Activated T-cell treated with anti-CD3 and anti-CD28 coated beads, Interleukin-2, amount 50 U/mL, for 72 hours (primary cell): ENCODE results near the gene LGSN. TPM values are rescaled to one million over a fixed set of nuclear protein-coding genes. Genes with fewer than 3 reads are reported as not detected.
"Not testable (repeated sequence)": the region's sequence is repeated elsewhere in the genome, so short reads cannot be mapped to it uniquely, and the experiment has no call there.

Source experiments
- ATAC-seq, 2 donors: fragments of 150-1000 bp; cut with Tn5 transposase; replicated peaks in 1 of 2; 2 replicates each; pipeline ENCODE4 v1.10.0; 2021; ENCODE audit warnings: moderate library complexity in 2 of 2, mild to moderate bottlenecking in 1 of 2
- DNase-seq, 2 donors: peaks; one replicate each; pipeline ENCODE4 v3.0.0; 2021 to 2022; ENCODE audit warnings: mixed read lengths in 1 of 2
- H3K27ac Mint-ChIP-seq: one replicate; pipeline ENCODE4 v1.8.0; 2022; ENCODE audit warnings: mild to moderate bottlenecking, moderate library complexity, mixed read lengths
- H3K27me3 Mint-ChIP-seq: one replicate; pipeline ENCODE4 v1.8.0; 2022; ENCODE audit warnings: low read depth, mixed read lengths
- H3K36me3 Mint-ChIP-seq, 2 donors: one replicate each; pipeline ENCODE4 v1.8.0; 2022; ENCODE audit warnings: mixed read lengths in 2 of 2, mild to moderate bottlenecking in 1 of 2; ENCODE audit not compliant: insufficient read depth in 2 of 2
- H3K4me1 Mint-ChIP-seq: one replicate; pipeline ENCODE4 v1.8.0; 2022; ENCODE audit warnings: low read depth, mixed read lengths
- H3K4me3 Mint-ChIP-seq, 2 donors: one replicate each; pipeline ENCODE4 v1.8.0; 2022; ENCODE audit warnings: mild to moderate bottlenecking in 2 of 2, mixed read lengths in 2 of 2, moderate library complexity in 2 of 2
- H3K9me3 Mint-ChIP-seq, 2 donors: one replicate each; pipeline ENCODE4 v1.8.0; 2022; ENCODE audit warnings: mixed read lengths in 2 of 2
- total RNA-seq, 2 donors: library from RNA; stranded (reverse); gene quantifications; one replicate each; pipeline ENCODE4 v1.2.3, GENCODE V29; 2022

Gene LGSN
- total RNA-seq, 2 donors from 2014 or later = 0.32 TPM; not detected in 1

- H3K4me1 Mint-ChIP-seq, H3K36me3 Mint-ChIP-seq, ATAC-seq, H3K27ac Mint-ChIP-seq, DNase-seq, H3K4me3 Mint-ChIP-seq, H3K27me3 Mint-ChIP-seq: not testable (repeated sequence)
- peaks cover 3 to 10% of the 10 kb centered on the region in 2 donors for H3K9me3 Mint-ChIP-seq
Observed at GRCh38 chr6:63334652-63335051, 14.9 kb upstream of the LGSN start.

- no peak for DNase-seq
- H3K27me3 Mint-ChIP-seq = no peaks in the 10 kb centered on the region
- H3K4me3 Mint-ChIP-seq = no peak overlapping the region
- no peaks in the 10 kb centered on the region for H3K4me1 Mint-ChIP-seq
- H3K36me3 Mint-ChIP-seq = no peaks in the 10 kb centered on the region
- H3K27ac Mint-ChIP-seq = no peak overlapping the region
- peaks cover 0 to 6% of the 10 kb centered on the region in 2 donors for H3K9me3 Mint-ChIP-seq
- ATAC-seq = no peak
Observed at GRCh38 chr6:63333440-63333839, 13.7 kb upstream of the LGSN start.

DNA sequence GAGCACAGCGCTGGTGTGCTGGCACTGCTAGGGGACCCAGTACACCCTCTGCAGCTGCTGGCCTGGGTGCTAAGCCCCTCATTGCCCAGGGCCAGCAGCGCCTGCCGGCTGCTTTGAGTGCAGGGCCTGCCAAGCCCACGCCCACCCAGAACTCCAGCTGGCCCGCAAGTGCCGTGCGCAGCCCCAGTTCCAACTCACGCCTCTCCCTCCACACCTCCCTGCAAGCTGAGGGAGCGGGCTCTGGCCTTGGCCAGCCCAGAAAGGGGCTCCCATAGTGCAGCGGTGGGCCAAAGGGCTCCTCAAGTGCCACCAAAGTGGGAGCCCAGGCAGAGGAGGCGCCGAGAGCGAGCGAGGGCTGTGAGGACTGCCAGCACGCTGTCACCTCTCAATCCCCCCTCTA is 6.8 kb upstream of the LGSN start:
- not testable (repeated sequence) for H3K4me1 Mint-ChIP-seq, ATAC-seq, H3K27ac Mint-ChIP-seq, H3K27me3 Mint-ChIP-seq, H3K36me3 Mint-ChIP-seq, DNase-seq, H3K4me3 Mint-ChIP-seq
- peaks cover 0 to 11% of the 10 kb centered on the region in 2 donors for H3K9me3 Mint-ChIP-seq

GRCh38 chr6:63322981-63323380 is 3.2 kb upstream of the LGSN start:
- Mint-ChIP-seq H3K9me3 (peaks cover 0 to 11% of the 10 kb centered on the region in 2 donors), H3K4me1 (no peaks in the 10 kb centered on the region), H3K36me3 (no peaks in the 10 kb centered on the region), H3K27ac (no peak overlapping the region), H3K4me3 (no peak overlapping the region), H3K27me3 (peaks cover 9% of the 10 kb centered on the region)
- DNase-seq (no peak), ATAC-seq (no peak)

DNA sequence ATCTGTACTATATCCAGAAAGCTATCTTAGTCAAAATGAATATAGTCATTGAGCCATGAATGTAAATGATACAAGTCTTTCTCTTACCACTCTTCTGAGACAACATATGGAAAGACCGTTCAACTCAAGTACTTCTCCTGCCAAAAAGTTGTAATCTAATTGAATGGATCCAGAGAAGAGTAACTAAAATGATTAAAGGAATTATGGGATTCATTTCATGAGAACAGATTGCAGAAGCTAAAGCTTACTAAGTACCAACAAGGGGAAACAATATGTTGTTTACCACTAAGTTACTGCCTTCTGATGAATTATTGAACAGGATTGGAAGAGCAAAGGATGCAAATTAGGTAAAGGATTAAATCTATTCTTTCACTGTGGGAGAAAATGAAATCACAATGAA is 2.0 kb upstream of the LGSN start:
- H3K4me3 Mint-ChIP-seq = no peak overlapping the region
- H3K36me3 Mint-ChIP-seq = no peaks in the 10 kb centered on the region
- H3K9me3 Mint-ChIP-seq = peaks cover 0 to 7% of the 10 kb centered on the region in 2 donors
- H3K27me3 Mint-ChIP-seq = peaks cover 9% of the 10 kb centered on the region
- H3K4me1 Mint-ChIP-seq = no peaks in the 10 kb centered on the region
- no peak overlapping the region for H3K27ac Mint-ChIP-seq
- DNase-seq = no peak
- ATAC-seq = no peak

DNA sequence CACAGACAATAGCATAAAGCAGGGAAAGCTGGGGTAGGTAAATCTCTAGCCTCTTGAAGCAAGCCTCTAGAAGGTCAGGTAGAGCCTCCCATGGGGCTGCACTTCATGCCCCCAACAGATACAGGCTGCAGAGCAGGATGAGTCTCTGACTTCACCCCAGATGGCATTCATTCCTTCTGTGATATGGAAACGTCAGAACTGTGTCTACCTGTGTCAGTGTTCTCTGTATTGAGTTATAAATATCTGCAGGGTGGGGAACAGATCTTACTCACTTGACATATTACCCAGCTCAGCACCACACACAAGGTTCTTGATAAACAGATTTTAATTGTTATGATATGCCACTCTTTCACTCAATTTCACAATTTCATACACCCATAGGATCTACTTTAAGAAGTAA is 2.1 kb downstream of the LGSN start:
- H3K4me1 Mint-ChIP-seq = no peaks in the 10 kb centered on the region
- H3K36me3 Mint-ChIP-seq = no peaks in the 10 kb centered on the region
- DNase-seq = no peak
- no peak for ATAC-seq
- no peak overlapping the region for H3K4me3 Mint-ChIP-seq
- no peaks in the 10 kb centered on the region for H3K9me3 Mint-ChIP-seq
- H3K27me3 Mint-ChIP-seq = peaks cover 15% of the 10 kb centered on the region
- no peak overlapping the region for H3K27ac Mint-ChIP-seq

DNA sequence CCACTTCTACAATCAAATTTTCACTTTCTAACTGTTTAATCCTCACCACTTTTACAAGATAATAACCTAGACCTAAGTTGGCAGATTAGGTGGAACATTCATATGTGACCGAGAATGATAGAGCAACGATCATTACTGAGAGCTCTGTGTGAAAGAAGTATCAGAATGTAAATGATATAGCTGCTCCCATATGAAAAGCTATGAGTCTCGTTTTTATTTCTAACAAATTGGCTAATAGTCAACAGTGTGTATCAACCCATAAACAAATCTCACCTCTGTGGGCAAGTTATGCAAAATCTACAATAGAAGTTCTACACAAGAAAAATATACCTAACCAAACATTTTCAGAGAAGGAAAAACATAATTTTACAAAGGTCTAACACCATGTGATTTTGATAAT is 3.7 kb downstream of the LGSN start:
- ATAC-seq (no peak), DNase-seq (no peak)
- Mint-ChIP-seq H3K27ac (no peak overlapping the region), H3K27me3 (peaks cover 20% of the 10 kb centered on the region), H3K36me3 (no peaks in the 10 kb centered on the region), H3K4me1 (no peaks in the 10 kb centered on the region), H3K9me3 (no peaks in the 10 kb centered on the region), H3K4me3 (no peak overlapping the region)

DNA sequence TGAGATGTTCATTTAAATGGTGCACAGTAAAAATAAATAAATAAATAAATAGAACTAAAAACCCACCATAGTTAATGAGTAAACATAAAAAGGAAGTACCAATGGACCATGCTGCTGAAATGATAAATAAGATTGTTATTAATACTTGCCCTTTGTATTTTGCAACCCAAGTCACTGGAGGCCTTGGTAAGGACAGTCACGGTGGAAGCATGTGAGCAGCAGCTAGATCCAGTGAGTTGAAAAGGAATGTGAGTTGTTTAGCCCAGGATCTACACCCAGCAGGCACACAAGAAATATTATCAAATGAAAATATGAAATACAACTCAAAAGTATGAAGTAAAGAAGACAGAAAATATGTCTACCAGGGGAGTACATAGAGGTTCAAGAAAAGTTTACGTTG is 6.7 kb downstream of the LGSN start:
- Mint-ChIP-seq H3K4me1 (no peaks in the 10 kb centered on the region), H3K9me3 (no peaks in the 10 kb centered on the region), H3K4me3 (no peak overlapping the region), H3K27me3 (peaks cover 10% of the 10 kb centered on the region), H3K27ac (no peak overlapping the region), H3K36me3 (no peaks in the 10 kb centered on the region)
- DNase-seq = no peak
- ATAC-seq = no peak

- ATAC-seq (peak in 1 of 2 donors; percentile 36), DNase-seq (no peak)
- no peak overlapping the region for H3K4me3 Mint-ChIP-seq
- H3K27me3 Mint-ChIP-seq = peaks cover 5% of the 10 kb centered on the region
- H3K36me3 Mint-ChIP-seq = no peaks in the 10 kb centered on the region
- H3K9me3 Mint-ChIP-seq = no peaks in the 10 kb centered on the region
- no peak overlapping the region for H3K27ac Mint-ChIP-seq
- no peaks in the 10 kb centered on the region for H3K4me1 Mint-ChIP-seq
Observed at GRCh38 chr6:63307581-63308246, 12.1 kb downstream of the LGSN start.

GRCh38 chr6:63306420-63306819 is 13.4 kb downstream of the LGSN start:
- Mint-ChIP-seq H3K4me1 (no peaks in the 10 kb centered on the region), H3K9me3 (no peaks in the 10 kb centered on the region), H3K27me3 (no peaks in the 10 kb centered on the region), H3K36me3 (no peaks in the 10 kb centered on the region), H3K27ac (no peak overlapping the region), H3K4me3 (no peak overlapping the region)
- ATAC-seq = no peak
- no peak for DNase-seq

GRCh38 chr6:63305277-63305676 is 14.5 kb downstream of the LGSN start:
- Mint-ChIP-seq H3K27me3 (no peaks in the 10 kb centered on the region), H3K36me3 (no peaks in the 10 kb centered on the region), H3K4me3 (no peak overlapping the region), H3K4me1 (no peaks in the 10 kb centered on the region), H3K27ac (no peak overlapping the region), H3K9me3 (no peaks in the 10 kb centered on the region)
- no peak for DNase-seq
- no peak for ATAC-seq

GRCh38 chr6:63303476-63303875 is 16.3 kb downstream of the LGSN start:
- Mint-ChIP-seq H3K27ac (no peak overlapping the region), H3K36me3 (no peaks in the 10 kb centered on the region), H3K9me3 (peaks cover 0 to 1% of the 10 kb centered on the region in 2 donors), H3K4me1 (no peaks in the 10 kb centered on the region), H3K27me3 (no peaks in the 10 kb centered on the region), H3K4me3 (no peak overlapping the region)
- ATAC-seq (no peak), DNase-seq (no peak)

- DNase-seq (no peak), ATAC-seq (no peak)
- H3K36me3 Mint-ChIP-seq = no peaks in the 10 kb centered on the region
- H3K9me3 Mint-ChIP-seq = peaks cover 0 to 1% of the 10 kb centered on the region in 2 donors
- no peaks in the 10 kb centered on the region for H3K27me3 Mint-ChIP-seq
- H3K4me3 Mint-ChIP-seq = no peak overlapping the region
- H3K27ac Mint-ChIP-seq = no peak overlapping the region
- H3K4me1 Mint-ChIP-seq = no peaks in the 10 kb centered on the region
Observed at GRCh38 chr6:63299667-63300066, 20.1 kb downstream of the LGSN start.

DNA sequence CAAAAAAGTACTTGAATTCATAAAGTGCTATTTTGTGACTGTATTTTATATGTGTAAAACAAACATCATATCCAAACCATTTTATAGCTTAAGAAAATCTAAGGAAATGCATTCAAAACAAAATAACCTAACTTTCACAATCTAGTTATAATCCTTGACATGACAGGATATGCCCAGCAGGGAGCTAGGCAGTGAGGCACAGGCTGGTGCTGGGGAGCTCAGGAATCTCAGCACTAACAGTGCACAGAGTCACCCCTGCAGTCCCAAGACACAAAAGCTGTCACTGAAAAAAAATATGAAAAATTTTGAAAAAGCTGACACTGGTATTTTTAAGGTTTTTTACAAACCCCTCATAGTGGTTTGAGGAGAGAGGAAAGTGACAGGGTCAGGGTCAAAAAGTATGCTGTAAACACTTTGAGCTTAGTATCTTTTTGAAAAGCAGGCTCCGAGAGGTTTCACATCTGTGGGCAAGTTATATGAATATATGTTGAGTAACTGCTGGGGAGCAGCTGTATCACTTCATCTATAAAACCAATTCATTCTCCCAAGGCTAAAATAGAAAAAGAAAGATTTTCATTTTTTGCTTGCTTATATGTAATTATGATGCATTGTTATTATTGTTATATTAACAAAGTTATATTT is 24.1 kb downstream of the LGSN start:
- Mint-ChIP-seq H3K9me3 (peaks cover 0 to 1% of the 10 kb centered on the region in 2 donors), H3K27me3 (no peaks in the 10 kb centered on the region), H3K36me3 (no peaks in the 10 kb centered on the region), H3K4me3 (no peak overlapping the region), H3K27ac (no peak overlapping the region), H3K4me1 (no peaks in the 10 kb centered on the region)
- DNase-seq (no peak), ATAC-seq (no peak)
